Spleen (tissue), 11 donors: ENCODE data around the gene RNF115. TPM values are rescaled to one million over a fixed set of nuclear protein-coding genes. Genes with fewer than 3 reads are reported as not detected.

Source experiments
- DNase-seq: peaks from one replicate; pipeline ENCODE4 v3.0.0-alpha.2; 2020
- H3K27ac ChIP-seq, 8 donors: fragments of 200-600 bp; sonication (generic) in 7 of 8; 1 replicate in 4 of 8; 2 replicates in 4 of 8; pipeline versions ENCODE4 v1.5.0 to v1.8.0; 2016 to 2021; ENCODE audit warnings: inconsistent platforms in 4 of 8, mild to moderate bottlenecking in 4 of 8, moderate library complexity in 1 of 8
- H3K27me3 ChIP-seq, 7 donors: fragments of 200-600 bp; sonication (generic) in 6 of 7; replicated peaks in 1 of 7; 1 replicate in 4 of 7; 2 replicates in 3 of 7; pipeline versions ENCODE4 v1.5.0 to v1.8.0; 2016 to 2021; ENCODE audit warnings: inconsistent platforms in 3 of 7, mild to moderate bottlenecking in 1 of 7
- H3K36me3 ChIP-seq, 6 donors: fragments of 200-600 bp; sonication (generic) in 5 of 6; 1 replicate in 4 of 6; 2 replicates in 2 of 6; pipeline versions ENCODE4 v1.5.0 to v1.8.0; 2016 to 2021; ENCODE audit warnings: inconsistent platforms in 2 of 6
- H3K4me1 ChIP-seq, 6 donors: fragments of 200-600 bp; sonication (generic) in 5 of 6; 1 replicate in 3 of 6; 2 replicates in 3 of 6; pipeline versions ENCODE4 v1.5.0 to v1.8.0; 2016 to 2021; ENCODE audit warnings: inconsistent platforms in 3 of 6
- H3K4me3 ChIP-seq, 8 donors: fragments of 200-600 bp; sonication (generic) in 7 of 8; 1 replicate in 4 of 8; 2 replicates in 4 of 8; pipeline versions ENCODE4 v1.5.0 to v1.8.0; 2016 to 2021; ENCODE audit warnings: inconsistent platforms in 4 of 8, mild to moderate bottlenecking in 4 of 8, moderate library complexity in 2 of 8
- H3K9me3 ChIP-seq, 8 donors: fragments of 200-600 bp; sonication (generic) in 7 of 8; 1 replicate in 4 of 8; 2 replicates in 4 of 8; pipeline versions ENCODE4 v1.5.0 to v1.8.0; 2016 to 2021; ENCODE audit warnings: inconsistent platforms in 4 of 8
- POLR2A ChIP-seq, 3 donors: fragments of 450-650 bp; IDR thresholded peaks; one replicate each; pipeline ENCODE4 v1.5.1; 2017; ENCODE audit warnings: antibody characterized with exemption in 3 of 3, mild to moderate bottlenecking in 1 of 3
- POLR2AphosphoS5 ChIP-seq, 3 donors: sonication (generic); formaldehyde crosslinking; IDR thresholded peaks; one replicate each; pipeline ENCODE4 v1.5.1; 2017; ENCODE audit warnings: antibody characterized with exemption in 3 of 3
- WGBS, 5 donors: extraction: QIAGEN DNeasy Blood & Tissue Kit in 3 of 5; methylation state at CpG; one replicate each; pipeline versions ENCODE4 v1.1.5 to v1.1.7; 2013 to 2018; 5-methylcytosine and 5-hydroxymethylcytosine counted together
- intact Hi-C: fragments of 100-400 bp; cut with DNase I; formaldehyde crosslinking; loops from one replicate; pipeline ENCODE4 v1.15.0; 2023; ENCODE audit warnings: low total_unique reads
- polyA plus RNA-seq, 3 donors: library from polyadenylated mRNA; stranded (reverse); fragments of 200-250 nt; gene quantifications; one replicate each; pipeline ENCODE4 v1.2.1, GENCODE V29; 2013
- total RNA-seq, 7 donors: library from RNA; depleted of rRNA in 3 of 7; stranded (reverse); fragments of >200 nt in 3 of 7; fragmentation: NEBNext Ultra II Directional in 4 of 7; extraction: Animal tissue kit (Norgen Biotek cat#: 25700) in 4 of 7; gene quantifications; one replicate each; pipeline versions ENCODE4 v1.1.0 to v1.2.1, GENCODE V29; 2016 to 2021
- TF ChIP-seq, protein P1 (sequence below), 11 experiments: fragments of 200-600 bp in 7 of 11; fragments of 450-650 bp in 4 of 11; sonication (generic) in 4 of 11; IDR thresholded peaks in 8 of 11; conservative IDR thresholded peaks in 3 of 11; 1 replicate in 7 of 11; 2 replicates in 4 of 11; pipeline versions ENCODE4 v1.4.0 to v1.8.0; 2016 to 2021; ENCODE audit warnings: antibody characterized with exemption in 11 of 11, inconsistent platforms in 4 of 11, mild to moderate bottlenecking in 1 of 11
- donor health status: healthy with polysubstance abuse.
- donor health status: DM: no; HTN: no; CAD: no; lungs with moderate emphysema.
- donor health status: DM: no; HTN: no; CAD: no.
- donor health status: Bipolar disorder and iron deficiency.
- donor health status: healthy.
- donor health status: DM: no; HTN: no; CAD: no.
- donor health status: DM: yes; HTN: yes; CAD: no.

RNF115 gene
- total and polyA plus RNA-seq, 10 donors, result 4.8 to 27.2 (median 15.0) TPM

DNA sequence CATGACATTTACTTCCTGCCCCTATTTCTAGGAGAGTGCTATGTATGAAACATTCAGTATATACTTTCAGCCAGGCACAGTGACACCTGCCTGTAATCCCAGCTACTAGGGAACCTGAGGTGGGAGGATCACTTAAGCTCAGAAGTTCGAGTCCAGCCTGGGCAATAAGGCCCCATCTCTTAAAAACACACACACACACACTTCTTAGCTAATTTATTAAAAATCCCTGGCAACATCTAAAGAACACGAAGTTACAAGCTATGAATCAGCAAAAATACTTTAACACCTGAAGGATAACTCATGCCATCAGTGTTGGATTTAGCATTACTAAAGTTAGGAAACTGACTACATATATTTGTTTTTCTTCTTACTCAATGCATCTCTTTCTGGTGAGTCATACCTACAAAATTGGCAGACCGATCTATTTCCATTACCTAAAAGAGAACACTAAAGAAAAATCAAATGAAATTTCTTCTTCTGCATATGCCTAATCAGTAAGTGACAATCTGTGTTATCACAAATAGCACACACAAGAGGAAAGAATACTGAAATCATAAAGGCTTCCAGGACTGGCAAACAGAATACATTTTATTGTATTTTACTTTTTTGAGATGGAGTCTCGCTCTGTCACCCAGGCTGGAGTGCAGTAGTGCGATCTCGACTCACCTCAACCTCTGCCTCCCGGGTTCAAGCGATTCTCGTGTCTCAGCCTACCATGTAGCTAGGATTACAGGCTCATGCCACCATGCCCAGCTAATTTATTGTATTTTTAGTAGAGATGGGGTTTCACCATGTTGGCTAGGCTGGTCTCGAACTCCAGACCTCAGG lies 41.4 kb downstream of the RNF115 start:
- DNase-seq, result no peak
- H3K9me3 ChIP-seq, result no peaks in the 10 kb centered on the region
- WGBS, 5 donors, result 93 to 97% (median 94%) methylated on average over 10 of the region's 10 CpGs
- no peaks in the 10 kb centered on the region for H3K27me3 ChIP-seq
- TF ChIP-seq POLR2A (IDR thresholded peaks at IDR 0.05), result no peak
- H3K4me1 ChIP-seq, result peaks cover 0 to 21% (median 9%) of the 10 kb centered on the region in 6 donors
- H3K27ac ChIP-seq, result no peak overlapping the region
- H3K36me3 ChIP-seq, result peaks cover 0 to 66% (median 18%) of the 10 kb centered on the region in 6 donors
- intact Hi-C loops, result no loop called here
- no peak overlapping the region for H3K4me3 ChIP-seq

DNA sequence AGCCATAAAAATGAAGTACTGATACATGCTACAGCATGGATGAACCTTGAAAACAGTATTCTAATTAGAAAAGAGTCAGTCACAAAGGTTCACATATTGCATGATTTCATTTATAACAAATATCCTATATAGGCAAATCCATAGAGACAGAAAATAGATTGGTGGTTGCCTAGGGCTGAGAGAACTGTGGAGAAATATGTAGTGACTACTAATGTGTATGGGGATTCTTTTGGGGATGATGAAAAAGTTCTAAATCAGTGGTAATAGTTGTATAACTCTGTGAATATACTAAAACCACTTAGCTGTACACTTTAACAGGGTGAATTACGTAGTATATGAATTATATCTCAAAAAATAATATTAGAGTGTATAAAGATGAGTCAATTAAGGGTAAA lies 45.8 kb downstream of the RNF115 start:
- no peak overlapping the region for H3K27ac ChIP-seq
- WGBS, 5 donors, result 95 to 100% (median 98%) methylated on average over 1 of the region's 1 CpG

DNA sequence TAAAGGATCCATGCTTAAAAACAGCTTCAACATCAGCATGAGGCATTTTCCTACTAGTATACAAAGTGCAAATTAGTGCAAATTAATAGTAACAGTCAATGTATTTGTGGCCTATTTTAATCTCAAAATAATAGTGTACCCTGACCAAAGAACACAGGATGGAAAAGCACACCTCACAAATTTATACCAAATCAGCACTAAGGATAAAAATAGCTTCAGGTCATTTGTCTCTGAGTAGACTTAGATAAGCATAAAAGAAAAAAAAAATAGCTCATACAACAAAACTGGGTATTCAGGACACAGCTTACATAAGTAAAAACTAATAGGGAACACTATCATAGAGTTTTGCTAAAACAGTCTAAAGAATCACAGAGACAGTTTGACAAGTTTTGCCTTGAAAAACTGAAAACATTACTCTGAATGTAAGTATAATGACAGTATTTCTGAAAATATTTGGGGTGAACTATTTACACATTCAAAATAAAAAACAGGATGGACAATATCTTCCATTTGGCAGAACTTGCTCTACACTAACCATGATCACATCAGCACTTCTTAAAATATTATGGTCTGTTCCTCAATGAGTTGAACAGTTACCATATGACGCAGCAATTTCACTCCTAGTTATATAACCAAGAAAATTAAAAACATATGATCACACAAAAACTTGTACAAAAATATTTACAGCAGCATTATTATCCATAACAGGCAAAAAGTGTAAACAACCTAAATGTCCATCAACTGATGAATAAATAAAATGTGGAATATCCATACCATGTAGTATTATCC lies 46.3 kb downstream of the RNF115 start:
- Histone ChIP-seq H3K4me3 (no peak overlapping the region), H3K9me3 (no peaks in the 10 kb centered on the region), H3K27me3 (no peaks in the 10 kb centered on the region), H3K4me1 (no peaks in the 10 kb centered on the region), H3K27ac (no peak overlapping the region), H3K36me3 (peaks cover 0 to 63% (median 13%) of the 10 kb centered on the region in 6 donors)
- WGBS, 5 donors, result 86 to 94% (median 93%) methylated on average over 1 of the region's 1 CpG
- intact Hi-C loops, result no loop called here
- DNase-seq, result no peak
- TF ChIP-seq POLR2AphosphoS5 (IDR thresholded peaks at IDR 0.05) (no peak), POLR2A (IDR thresholded peaks at IDR 0.05) (no peak)
- TF ChIP-seq, protein P1, sequence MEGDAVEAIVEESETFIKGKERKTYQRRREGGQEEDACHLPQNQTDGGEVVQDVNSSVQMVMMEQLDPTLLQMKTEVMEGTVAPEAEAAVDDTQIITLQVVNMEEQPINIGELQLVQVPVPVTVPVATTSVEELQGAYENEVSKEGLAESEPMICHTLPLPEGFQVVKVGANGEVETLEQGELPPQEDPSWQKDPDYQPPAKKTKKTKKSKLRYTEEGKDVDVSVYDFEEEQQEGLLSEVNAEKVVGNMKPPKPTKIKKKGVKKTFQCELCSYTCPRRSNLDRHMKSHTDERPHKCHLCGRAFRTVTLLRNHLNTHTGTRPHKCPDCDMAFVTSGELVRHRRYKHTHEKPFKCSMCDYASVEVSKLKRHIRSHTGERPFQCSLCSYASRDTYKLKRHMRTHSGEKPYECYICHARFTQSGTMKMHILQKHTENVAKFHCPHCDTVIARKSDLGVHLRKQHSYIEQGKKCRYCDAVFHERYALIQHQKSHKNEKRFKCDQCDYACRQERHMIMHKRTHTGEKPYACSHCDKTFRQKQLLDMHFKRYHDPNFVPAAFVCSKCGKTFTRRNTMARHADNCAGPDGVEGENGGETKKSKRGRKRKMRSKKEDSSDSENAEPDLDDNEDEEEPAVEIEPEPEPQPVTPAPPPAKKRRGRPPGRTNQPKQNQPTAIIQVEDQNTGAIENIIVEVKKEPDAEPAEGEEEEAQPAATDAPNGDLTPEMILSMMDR (IDR thresholded peaks at IDR 0.05 in 8 of 11, conservative IDR thresholded peaks at IDR 0.05 in 3 of 11), result no peak

More for the DNA sequence above, 45.8 kb downstream of the RNF115 start:
- intact Hi-C loops, result no loop called here
- no peaks in the 10 kb centered on the region for H3K4me1 ChIP-seq
- H3K36me3 ChIP-seq, result peaks cover 0 to 65% (median 16%) of the 10 kb centered on the region in 6 donors
- TF ChIP-seq, protein P1 (IDR thresholded peaks at IDR 0.05 in 8 of 11, conservative IDR thresholded peaks at IDR 0.05 in 3 of 11), result no peak
- TF ChIP-seq POLR2AphosphoS5 (IDR thresholded peaks at IDR 0.05) (no peak), POLR2A (IDR thresholded peaks at IDR 0.05) (no peak)
- no peaks in the 10 kb centered on the region for H3K27me3 ChIP-seq
- H3K4me3 ChIP-seq, result no peak overlapping the region
- H3K9me3 ChIP-seq, result no peaks in the 10 kb centered on the region
- no peak for DNase-seq

DNA sequence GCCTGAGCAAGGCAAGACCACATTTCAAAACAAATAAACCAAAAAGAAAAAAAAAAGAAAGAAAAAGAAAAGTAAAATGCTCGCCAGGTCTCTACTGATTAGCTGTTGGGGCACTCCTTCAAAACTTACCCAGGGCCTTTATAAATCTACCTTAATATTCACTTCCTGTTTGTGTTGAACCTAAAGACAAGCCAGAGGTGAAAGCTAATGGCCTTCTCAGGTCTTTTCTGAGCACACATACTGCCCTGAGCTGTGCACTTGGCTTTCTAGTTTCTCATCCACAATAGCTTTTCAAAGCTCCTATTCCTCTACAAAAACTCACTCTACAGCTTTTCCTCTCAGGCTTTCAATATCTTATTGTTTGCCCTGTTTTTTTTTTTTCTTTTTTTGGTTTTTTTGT lies 50.5 kb downstream of the RNF115 start:
- Histone ChIP-seq H3K36me3 (peaks cover 0 to 65% (median 15%) of the 10 kb centered on the region in 6 donors), H3K9me3 (no peaks in the 10 kb centered on the region), H3K27me3 (no peaks in the 10 kb centered on the region), H3K4me1 (no peaks in the 10 kb centered on the region), H3K4me3 (no peak overlapping the region), H3K27ac (no peak overlapping the region)
- TF ChIP-seq POLR2A (IDR thresholded peaks at IDR 0.05) (no peak), POLR2AphosphoS5 (IDR thresholded peaks at IDR 0.05) (no peak)
- TF ChIP-seq, protein P1 (IDR thresholded peaks at IDR 0.05 in 8 of 11, conservative IDR thresholded peaks at IDR 0.05 in 3 of 11), result no peak
- no peak for DNase-seq
- 84 to 98% (median 90%) methylated on average over 1 of the region's 1 CpG for WGBS, 5 donors
- intact Hi-C loops, result no loop called here
